Spleen (tissue), 11 donors: ENCODE results near the gene C12orf57. TPM values are rescaled to one million over a fixed set of nuclear protein-coding genes. Genes with fewer than 3 reads are reported as not detected.

Experiments used
- DNase-seq: peaks from one replicate; pipeline ENCODE4 v3.0.0-alpha.2; 2020
- H3K27ac ChIP-seq, 8 donors: fragments of 200-600 bp; sonication (generic) in 7 of 8; 1 replicate in 4 of 8; 2 replicates in 4 of 8; pipeline versions ENCODE4 v1.5.0 to v1.8.0; 2016 to 2021; ENCODE audit warnings: inconsistent platforms in 4 of 8, mild to moderate bottlenecking in 4 of 8, moderate library complexity in 1 of 8
- H3K27me3 ChIP-seq, 7 donors: fragments of 200-600 bp; sonication (generic) in 6 of 7; replicated peaks in 1 of 7; 1 replicate in 4 of 7; 2 replicates in 3 of 7; pipeline versions ENCODE4 v1.5.0 to v1.8.0; 2016 to 2021; ENCODE audit warnings: inconsistent platforms in 3 of 7, mild to moderate bottlenecking in 1 of 7
- H3K36me3 ChIP-seq, 6 donors: fragments of 200-600 bp; sonication (generic) in 5 of 6; 1 replicate in 4 of 6; 2 replicates in 2 of 6; pipeline versions ENCODE4 v1.5.0 to v1.8.0; 2016 to 2021; ENCODE audit warnings: inconsistent platforms in 2 of 6
- H3K4me1 ChIP-seq, 6 donors: fragments of 200-600 bp; sonication (generic) in 5 of 6; 1 replicate in 3 of 6; 2 replicates in 3 of 6; pipeline versions ENCODE4 v1.5.0 to v1.8.0; 2016 to 2021; ENCODE audit warnings: inconsistent platforms in 3 of 6
- H3K4me3 ChIP-seq, 8 donors: fragments of 200-600 bp; sonication (generic) in 7 of 8; 1 replicate in 4 of 8; 2 replicates in 4 of 8; pipeline versions ENCODE4 v1.5.0 to v1.8.0; 2016 to 2021; ENCODE audit warnings: inconsistent platforms in 4 of 8, mild to moderate bottlenecking in 4 of 8, moderate library complexity in 2 of 8
- H3K9me3 ChIP-seq, 8 donors: fragments of 200-600 bp; sonication (generic) in 7 of 8; 1 replicate in 4 of 8; 2 replicates in 4 of 8; pipeline versions ENCODE4 v1.5.0 to v1.8.0; 2016 to 2021; ENCODE audit warnings: inconsistent platforms in 4 of 8
- CTCF ChIP-seq, 11 experiments: fragments of 200-600 bp in 7 of 11; fragments of 450-650 bp in 4 of 11; sonication (generic) in 4 of 11; IDR thresholded peaks in 8 of 11; conservative IDR thresholded peaks in 3 of 11; 1 replicate in 7 of 11; 2 replicates in 4 of 11; pipeline versions ENCODE4 v1.4.0 to v1.8.0; 2016 to 2021; ENCODE audit warnings: antibody characterized with exemption in 11 of 11, inconsistent platforms in 4 of 11, mild to moderate bottlenecking in 1 of 11
- POLR2A ChIP-seq, 3 donors: fragments of 450-650 bp; IDR thresholded peaks; one replicate each; pipeline ENCODE4 v1.5.1; 2017; ENCODE audit warnings: antibody characterized with exemption in 3 of 3, mild to moderate bottlenecking in 1 of 3
- POLR2AphosphoS5 ChIP-seq, 3 donors: sonication (generic); formaldehyde crosslinking; IDR thresholded peaks; one replicate each; pipeline ENCODE4 v1.5.1; 2017; ENCODE audit warnings: antibody characterized with exemption in 3 of 3
- WGBS, 5 donors: extraction: QIAGEN DNeasy Blood & Tissue Kit in 3 of 5; methylation state at CpG; one replicate each; pipeline versions ENCODE4 v1.1.5 to v1.1.7; 2013 to 2018; 5-methylcytosine and 5-hydroxymethylcytosine counted together
- intact Hi-C: fragments of 100-400 bp; cut with DNase I; formaldehyde crosslinking; loops from one replicate; pipeline ENCODE4 v1.15.0; 2023; ENCODE audit warnings: low total_unique reads
- polyA plus RNA-seq, 3 donors: library from polyadenylated mRNA; stranded (reverse); fragments of 200-250 nt; gene quantifications; one replicate each; pipeline ENCODE4 v1.2.1, GENCODE V29; 2013
- total RNA-seq, 7 donors: library from RNA; depleted of rRNA in 3 of 7; stranded (reverse); fragments of >200 nt in 3 of 7; fragmentation: NEBNext Ultra II Directional in 4 of 7; extraction: Animal tissue kit (Norgen Biotek cat#: 25700) in 4 of 7; gene quantifications; one replicate each; pipeline versions ENCODE4 v1.1.0 to v1.2.1, GENCODE V29; 2016 to 2021
- donor health status: healthy with polysubstance abuse.
- donor health status: DM: no; HTN: no; CAD: no; lungs with moderate emphysema.
- donor health status: DM: no; HTN: no; CAD: no.
- donor health status: Bipolar disorder and iron deficiency.
- donor health status: healthy.
- donor health status: DM: no; HTN: no; CAD: no.
- donor health status: DM: yes; HTN: yes; CAD: no.

C12orf57 gene
- total and polyA plus RNA-seq, 10 donors: 79.2 to 364 (median 212) TPM

DNA sequence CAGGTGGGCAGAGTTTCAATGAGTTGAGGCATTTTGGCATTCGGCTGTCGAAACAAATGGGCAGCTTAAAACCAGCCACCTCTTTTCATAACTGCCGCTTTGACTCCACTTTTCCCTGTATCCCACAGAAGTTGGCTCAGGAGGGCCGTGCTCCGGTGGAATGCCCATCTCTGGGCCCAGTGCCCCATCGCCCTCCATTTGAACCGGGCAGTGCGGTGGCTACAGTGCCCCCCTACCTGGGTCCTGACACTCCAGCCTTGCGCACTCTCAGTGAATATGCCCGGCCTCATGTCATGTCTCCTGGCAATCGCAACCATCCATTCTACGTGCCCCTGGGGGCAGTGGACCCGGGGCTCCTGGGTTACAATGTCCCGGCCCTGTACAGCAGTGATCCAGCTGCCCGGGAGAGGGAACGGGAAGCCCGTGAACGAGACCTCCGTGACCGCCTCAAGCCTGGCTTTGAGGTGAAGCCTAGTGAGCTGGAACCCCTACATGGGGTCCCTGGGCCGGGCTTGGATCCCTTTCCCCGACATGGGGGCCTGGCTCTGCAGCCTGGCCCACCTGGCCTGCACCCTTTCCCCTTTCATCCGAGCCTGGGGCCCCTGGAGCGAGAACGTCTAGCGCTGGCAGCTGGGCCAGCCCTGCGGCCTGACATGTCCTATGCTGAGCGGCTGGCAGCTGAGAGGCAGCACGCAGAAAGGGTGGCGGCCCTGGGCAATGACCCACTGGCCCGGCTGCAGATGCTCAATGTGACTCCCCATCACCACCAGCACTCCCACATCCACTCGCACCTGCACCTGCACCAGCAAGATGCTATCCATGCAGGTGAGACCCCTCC lies 5.2 kb upstream of the C12orf57 start:
- Histone ChIP-seq H3K27ac (peak overlapping the region; percentile 14 to 98 (median 95)), H3K4me3 (peak overlapping the region in 4 of 8 donors; percentile 60 to 90 (median 67)), H3K27me3 (no peaks in the 10 kb centered on the region), H3K36me3 (peaks cover 0 to 56% (median 24%) of the 10 kb centered on the region in 6 donors), H3K9me3 (no peaks in the 10 kb centered on the region), H3K4me1 (peaks cover 23 to 78% (median 61%) of the 10 kb centered on the region in 6 donors)
- peak; percentile 88 for DNase-seq
- TF ChIP-seq POLR2A (IDR thresholded peaks at IDR 0.05): no peak
- TF ChIP-seq CTCF (IDR thresholded peaks at IDR 0.05 in 8 of 11, conservative IDR thresholded peaks at IDR 0.05 in 3 of 11): peak in 5 of 11 experiments; percentile 14 to 57 (median 41)
- TF ChIP-seq POLR2AphosphoS5 (IDR thresholded peaks at IDR 0.05): peak; percentile 58 to 88 (median 61)
- intact Hi-C loops: no loop called here
- 78 to 88% (median 80%) methylated on average over 29 to 32 of the region's 32 CpGs for WGBS, 5 donors

DNA sequence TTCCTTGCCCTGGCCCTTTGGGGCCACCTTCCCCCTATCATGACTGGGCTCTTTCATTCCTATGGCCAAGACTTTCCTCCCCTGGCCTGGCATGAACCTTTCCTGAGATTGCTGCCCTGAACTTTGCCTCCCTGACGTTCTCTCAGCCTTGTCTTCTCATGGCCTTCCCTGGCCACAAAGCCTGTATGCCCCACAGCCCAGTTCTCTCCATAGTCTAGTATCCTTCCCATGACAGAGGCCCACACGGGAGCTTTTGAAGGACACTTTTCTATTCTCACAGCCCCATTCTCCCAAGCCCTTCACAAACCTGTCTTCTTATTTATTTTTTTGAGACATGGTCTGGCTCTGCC lies 4.7 kb upstream of the C12orf57 start:
- Histone ChIP-seq H3K4me3 (no peak overlapping the region), H3K9me3 (no peaks in the 10 kb centered on the region), H3K27me3 (no peaks in the 10 kb centered on the region), H3K4me1 (peaks cover 17 to 78% (median 61%) of the 10 kb centered on the region in 6 donors), H3K27ac (peak overlapping the region in 5 of 8 donors; percentile 92 to 98 (median 96)), H3K36me3 (peaks cover 0 to 50% (median 19%) of the 10 kb centered on the region in 6 donors)
- 64 to 84% (median 71%) methylated on average over 2 of the region's 2 CpGs for WGBS, 5 donors
- intact Hi-C loops: no loop called here
- no peak for DNase-seq
- no peak for TF ChIP-seq POLR2A (IDR thresholded peaks at IDR 0.05)
- peak in 1 of 3 donors; percentile 3 for TF ChIP-seq POLR2AphosphoS5 (IDR thresholded peaks at IDR 0.05)

DNA sequence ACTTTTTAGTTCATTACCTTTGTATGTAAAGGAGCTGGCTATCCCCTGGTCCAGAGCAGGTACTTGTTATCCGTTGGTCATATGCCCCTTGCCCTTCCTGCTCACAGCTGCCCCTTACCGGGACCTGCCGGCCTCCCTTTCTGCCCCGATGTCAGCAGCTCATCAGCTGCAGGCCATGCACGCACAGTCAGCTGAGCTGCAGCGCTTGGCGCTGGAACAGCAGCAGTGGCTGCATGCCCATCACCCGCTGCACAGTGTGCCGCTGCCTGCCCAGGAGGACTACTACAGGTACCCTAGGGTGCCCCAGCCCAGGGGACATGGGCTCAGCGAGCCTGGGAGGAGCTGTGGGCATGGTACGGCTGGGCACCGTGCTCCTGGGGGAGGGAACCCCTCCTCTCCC lies 2.6 kb upstream of the C12orf57 start:
- Histone ChIP-seq H3K27me3 (no peaks in the 10 kb centered on the region), H3K4me3 (no peak overlapping the region), H3K27ac (peak overlapping the region in 2 of 8 donors; percentile 7 to 17), H3K4me1 (peaks cover 31 to 78% (median 66%) of the 10 kb centered on the region in 6 donors), H3K36me3 (peaks cover 0 to 36% (median 4%) of the 10 kb centered on the region in 6 donors), H3K9me3 (no peaks in the 10 kb centered on the region)
- DNase-seq: peak; percentile 79
- peak; percentile 39 to 78 (median 46) for TF ChIP-seq POLR2AphosphoS5 (IDR thresholded peaks at IDR 0.05)
- no peak for TF ChIP-seq CTCF (IDR thresholded peaks at IDR 0.05 in 8 of 11, conservative IDR thresholded peaks at IDR 0.05 in 3 of 11)
- 87 to 96% (median 92%) methylated on average over 11 to 12 of the region's 12 CpGs for WGBS, 5 donors
- intact Hi-C loops: loop anchor here (10.0 kb wide), 1 partner anchor 174 kb away; no protein-coding TSS in a partner anchor

DNA sequence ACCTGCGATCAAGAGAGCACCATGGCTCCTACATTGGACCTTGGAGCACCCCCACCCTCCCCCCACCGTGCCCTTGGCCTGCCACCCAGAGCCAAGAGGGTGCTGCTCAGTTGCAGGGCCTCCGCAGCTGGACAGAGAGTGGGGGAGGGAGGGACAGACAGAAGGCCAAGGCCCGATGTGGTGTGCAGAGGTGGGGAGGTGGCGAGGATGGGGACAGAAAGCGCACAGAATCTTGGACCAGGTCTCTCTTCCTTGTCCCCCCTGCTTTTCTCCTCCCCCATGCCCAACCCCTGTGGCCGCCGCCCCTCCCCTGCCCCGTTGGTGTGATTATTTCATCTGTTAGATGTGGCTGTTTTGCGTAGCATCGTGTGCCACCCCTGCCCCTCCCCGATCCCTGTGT lies 2.0 kb upstream of the C12orf57 start:
- peak overlapping the region in 1 of 8 donors; percentile 7 for H3K27ac ChIP-seq
- peak; percentile 8 to 67 (median 50) for TF ChIP-seq POLR2AphosphoS5 (IDR thresholded peaks at IDR 0.05)
- TF ChIP-seq CTCF (IDR thresholded peaks at IDR 0.05 in 8 of 11, conservative IDR thresholded peaks at IDR 0.05 in 3 of 11): no peak
- H3K36me3 ChIP-seq: peaks cover 0 to 31% (median 4%) of the 10 kb centered on the region in 6 donors
- H3K4me1 ChIP-seq: peaks cover 35 to 78% (median 66%) of the 10 kb centered on the region in 6 donors
- intact Hi-C loops: loop anchor here (10.0 kb wide), 1 partner anchor 173 kb away; no protein-coding TSS in a partner anchor
- no peaks in the 10 kb centered on the region for H3K9me3 ChIP-seq
- H3K4me3 ChIP-seq: no peak overlapping the region
- no peaks in the 10 kb centered on the region for H3K27me3 ChIP-seq
- peak; percentile 79 for DNase-seq
- WGBS, 5 donors: 81 to 92% (median 87%) methylated on average over 12 of the region's 12 CpGs
